ENCODE data around the gene PTK6. TPM values are rescaled to one million over a fixed set of nuclear protein-coding genes. Genes with fewer than 3 reads are reported as not detected.

The PTK6 gene
- total and polyA plus RNA-seq, 2 of the 13 experiments (the other 11 are each of a cell fraction or from before 2014, with no cell fraction given), result 0.08 TPM; not detected in 1

- intact Hi-C loops (cut with micrococcal nuclease; ENCODE audit: unreplicated experiment), result no loop called here
- Histone ChIP-seq H3K79me2 (ENCODE audit: insufficient read depth, low read length) (no peaks in the 10 kb centered on the region), H4K20me1 (ENCODE audit: insufficient read depth, low read length) (no peaks in the 10 kb centered on the region), H3K27ac (ENCODE audit: extremely low read length, insufficient read depth, low read length) (no peak overlapping the region), H3K4me3 (replicated peaks in 1 of 3; ENCODE audit: insufficient read depth in 1 of 3, low read depth in 2 of 3, low read length in 3 of 3) (peak overlapping the region; percentile 26 to 45 (median 31); a peak in 5 of 6 replicates), H3K9me3 (ENCODE audit: low read length) (no peaks in the 10 kb centered on the region), H3K9ac (ENCODE audit: insufficient read depth, low read depth, low read length) (0 out of 2 replicates have a peak overlapping the region, but pooled peaks have one; percentile 42), H3K4me1 (ENCODE audit: insufficient read depth, low read length) (peaks cover 47% of the 10 kb centered on the region), H3K36me3 (replicated peaks in 1 of 2; ENCODE audit: control insufficient read depth in 1 of 2, insufficient read depth in 2 of 2, low read length in 2 of 2) (no peaks in the 10 kb centered on the region), H3K27me3 (ENCODE audit: control insufficient read depth in 1 of 2, insufficient read depth in 2 of 2, low read length in 2 of 2) (peaks cover 6 to 36% of the 10 kb centered on the region in 2 experiments; a peak in 3 of 5 replicates), H2AFZ (ENCODE audit: low read length) (no peak overlapping the region), H3K4me2 (ENCODE audit: low read depth, low read length) (peak overlapping the region; percentile 80)
- FAIRE-seq (no peak), DNase-seq (ENCODE audit: low spot score) (no peak), ATAC-seq (no peak; the same call in 2 of the 3 replicates)
- in situ Hi-C loops (cut with HindIII; ENCODE audit: extremely low pct_ligation_motif_present, low pct_unique_long_range_greater_than_20kb), result no loop called here
- no TSS peak for BruUV-seq (replicated peaks)
- ChIA-PET POLR2A (interaction anchor here (1.6 to 3.4 kb wide), 4 partner anchors 9 to 45 kb away, joined by 6 to 19 read pairs (median 8); partner anchors contain the start of genes GMEB2, HELZ2 and PTK6), CTCF (ENCODE audit: low intra/inter-chr PET ratio, low total read pairs) (no interaction called here)
- WGBS (ENCODE audit: low lambda C conversion rate), result 44% methylated on average over 23 of the region's 23 CpGs
- peak; percentile 16 for TF ChIP-seq ZNF407 (CRISPR knock-in tag; IDR thresholded peaks at IDR 0.05; ENCODE audit: not compliant biosample characterization)
- peak; percentile 73; the same call in 1 of the 2 replicates for TF ChIP-seq ZNF768 (CRISPR knock-in tag; IDR thresholded peaks at IDR 0.05)
- TF ChIP-seq BHLHE40 (IDR thresholded peaks at IDR 0.05; ENCODE audit: low read length), result peak; percentile 56
- TF ChIP-seq NFKB2 (CRISPR knock-in tag; IDR thresholded peaks at IDR 0.05; ENCODE audit: borderline replicate concordance), result peak; percentile 36; the same call in 1 of the 2 replicates
- TF ChIP-seq MTERF4 (CRISPR knock-in tag; IDR thresholded peaks at IDR 0.05), result no peak
- TF ChIP-seq ZNF770 (CRISPR knock-in tag; IDR thresholded peaks at IDR 0.05), result peak; percentile 92
- TF ChIP-seq KDM2A (CRISPR knock-in tag; IDR thresholded peaks at IDR 0.05; ENCODE audit: borderline replicate concordance, low read depth), result 0 out of 2 replicates have a peak, but pooled peaks have one; percentile 14
- no peak for TF ChIP-seq MNT (IDR thresholded peaks at IDR 0.05)
- 0 out of 2 replicates have a peak, but pooled peaks have one; percentile 17 for TF ChIP-seq ZNF33B (CRISPR knock-in tag; IDR thresholded peaks at IDR 0.05)
- TF ChIP-seq ELF3 (CRISPR knock-in tag; IDR thresholded peaks at IDR 0.05), result no peak
Observed at GRCh38 chr20:63582382-63583063, 45.3 kb upstream of the PTK6 start.

Measured in HepG2 (cell line).